B cell (primary cell): ENCODE data around the gene H19. TPM values are rescaled to one million over a fixed set of nuclear protein-coding genes. Genes with fewer than 3 reads are reported as not detected.
A peak's percentile ranks its signal among the peaks of the same experiment; 100 is the strongest.

Experiments used
- ATAC-seq: fragments of 200-7000 bp; cut with Tn5 transposase; one replicate; pipeline ENCODE4 v1.10.0; 2021; ENCODE audit warnings: low read depth, mild to moderate bottlenecking, moderate number of reproducible peaks, moderate library complexity
- CTCF ChIA-PET: fragments of 350-600 bp; sonication (Branson Sonifier 250); formaldehyde crosslinking; loops from one replicate; lab custom pipeline; 2021; ENCODE audit warnings: antibody characterized with exemption, inconsistent platforms; lab: Charles Lee
- POLR2A ChIA-PET: fragments of 350-600 bp; sonication (Branson Sonifier 250); formaldehyde crosslinking; loops from one replicate; lab custom pipeline; 2021; ENCODE audit warnings: antibody characterized with exemption; lab: Charles Lee
- DNase-seq: peaks from one replicate; pipeline ENCODE4 v3.0.0; 2013
- H2AFZ ChIP-seq: 2 replicates; pipeline ENCODE4 v1.6.1; 2012; ENCODE audit warnings: mild to moderate bottlenecking, low read depth, low read length; ENCODE audit not compliant: insufficient read depth, poor library complexity, severe bottlenecking
- H3K27ac ChIP-seq, 2 donors: 1 replicate in 1 of 2; 2 replicates in 1 of 2; pipeline ENCODE4 v1.5.1; 2012 to 2013; ENCODE audit warnings: low read length in 2 of 2, mild to moderate bottlenecking in 2 of 2, moderate library complexity in 1 of 2
- H3K27me3 ChIP-seq, 4 experiments: fragments of 200-600 bp in 1 of 4; sonication (generic) in 1 of 4; replicated peaks in 1 of 4; 1 replicate in 2 of 4; 2 replicates in 2 of 4; pipeline versions ENCODE4 v1.6.1 to v1.7.0; 2013 to 2016; ENCODE audit warnings: low read length in 3 of 4, mild to moderate bottlenecking in 2 of 4, mixed read lengths in 1 of 4, moderate library complexity in 1 of 4; ENCODE audit not compliant: insufficient read depth in 4 of 4, control insufficient read depth in 3 of 4; ENCODE audit errors: control extremely low read depth in 1 of 4
- H3K36me3 ChIP-seq, 2 experiments: replicated peaks in 1 of 2; 1 replicate in 1 of 2; 2 replicates in 1 of 2; pipeline versions ENCODE4 v1.6.1 to v1.7.1; 2013; ENCODE audit warnings: low read length in 1 of 2; ENCODE audit not compliant: insufficient read depth in 2 of 2, control insufficient read depth in 1 of 2; ENCODE audit errors: control extremely low read depth in 1 of 2, extremely low read depth in 1 of 2
- H3K4me1 ChIP-seq, 2 donors: fragments of 200-600 bp in 1 of 2; sonication (generic) in 1 of 2; 1 replicate in 1 of 2; 2 replicates in 1 of 2; pipeline versions ENCODE4 v1.5.1 to v1.6.1; 2013 to 2017; ENCODE audit warnings: low read length in 2 of 2; ENCODE audit not compliant: control insufficient read depth in 2 of 2, insufficient read depth in 2 of 2
- H3K4me2 ChIP-seq: replicated peaks from 2 replicates; pipeline ENCODE3; 2012; ENCODE audit warnings: mild to moderate bottlenecking, low read depth, low read length; ENCODE audit not compliant: poor library complexity, severe bottlenecking
- H3K4me3 ChIP-seq, 5 experiments: fragments of 200-600 bp in 1 of 5; sonication (generic) in 1 of 5; 1 replicate in 3 of 5; 2 replicates in 2 of 5; pipeline versions ENCODE4 v1.5.1 to v1.7.0; 2011 to 2016; ENCODE audit warnings: low read length in 4 of 5, mild to moderate bottlenecking in 4 of 5, low read depth in 2 of 5, control low read depth in 1 of 5, moderate library complexity in 1 of 5; ENCODE audit not compliant: insufficient read depth in 1 of 5; ENCODE audit errors: control extremely low read depth in 1 of 5, extremely low read depth in 1 of 5
- H3K79me2 ChIP-seq: fragments of 200-600 bp; sonication (generic); one replicate; pipeline ENCODE4 v1.6.0; 2016; ENCODE audit warnings: low read length; ENCODE audit not compliant: control insufficient read depth, insufficient read depth
- H3K9ac ChIP-seq: fragments of 200-600 bp; sonication (generic); 2 replicates; pipeline ENCODE4 v1.6.1; 2017; ENCODE audit warnings: mild to moderate bottlenecking, low read length, moderate library complexity
- H3K9me3 ChIP-seq, 3 donors: one replicate each; pipeline versions ENCODE4 v1.6.1 to v1.7.1; 2013; ENCODE audit warnings: low read length in 2 of 3; ENCODE audit not compliant: control insufficient read depth in 2 of 3, insufficient read depth in 1 of 3; ENCODE audit errors: control extremely low read depth in 1 of 3
- H4K20me1 ChIP-seq: 2 replicates; pipeline ENCODE4 v1.6.0; 2012; ENCODE audit warnings: mild to moderate bottlenecking, low read length; ENCODE audit not compliant: insufficient read depth, control insufficient read depth, poor library complexity, severe bottlenecking
- H3K27ac Mint-ChIP-seq: one replicate; pipeline ENCODE4 v1.8.0; 2021; ENCODE audit warnings: mixed read lengths
- H3K27me3 Mint-ChIP-seq: one replicate; pipeline ENCODE4 v1.8.0; 2021; ENCODE audit warnings: mixed read lengths
- H3K4me1 Mint-ChIP-seq: one replicate; pipeline ENCODE4 v1.8.0; 2021; ENCODE audit warnings: mixed read lengths
- H3K4me3 Mint-ChIP-seq: one replicate; pipeline ENCODE4 v1.8.0; 2021; ENCODE audit warnings: mixed read lengths
- H3K9me3 Mint-ChIP-seq: one replicate; pipeline ENCODE4 v1.8.0; 2022; ENCODE audit warnings: mixed read lengths; ENCODE audit not compliant: insufficient read depth
- CTCF ChIP-seq: fragments of 200-600 bp; IDR thresholded peaks from one replicate; pipeline ENCODE4 v1.8.0; 2022; ENCODE audit warnings: antibody characterized with exemption, mild to moderate bottlenecking
- EZH2 ChIP-seq: IDR thresholded peaks from 2 replicates; pipeline ENCODE4 v1.6.1; 2012; ENCODE audit warnings: borderline replicate concordance, low read depth, mild to moderate bottlenecking, moderate library complexity, low read length; ENCODE audit not compliant: insufficient read depth, poor library complexity, severe bottlenecking
- WGBS: methylation state at CpG from one replicate; pipeline ENCODE4 v1.1.5; 2013; ENCODE audit warnings: missing lambda C conversion rate; ENCODE audit not compliant: insufficient coverage; 5-methylcytosine and 5-hydroxymethylcytosine counted together
- intact Hi-C: fragments of 100-400 bp; cut with micrococcal nuclease; formaldehyde crosslinking; loops from one replicate; pipeline ENCODE4 v1.10.0; 2022
- polyA plus RNA-seq: library from polyadenylated mRNA; depleted of rRNA; stranded (reverse); fragments of >200 nt; gene quantifications from 2 replicates; pipeline ENCODE4 v1.2.3, GENCODE V29; 2012
- total RNA-seq, 2 donors: library from RNA; stranded (reverse); fragments of 120-200 nt in 1 of 2; gene quantifications; 1 replicate in 1 of 2; 2 replicates in 1 of 2; pipeline versions ENCODE4 v1.2.3 to v1.2.4, GENCODE V29; 2013 to 2022

H19 gene
- total and polyA plus RNA-seq, 2 donors (not counting 1 experiment from before 2014, with no cell fraction given), result not detected

GRCh38 chr11:1979607-1980006 is 18.0 kb downstream of the H19 start:
- H3K36me3 ChIP-seq, result no peaks in the 10 kb centered on the region
- no peaks in the 10 kb centered on the region for H3K27me3 Mint-ChIP-seq
- DNase-seq, result no peak
- H2AFZ ChIP-seq, result no peak overlapping the region
- no peak for ATAC-seq
- H3K4me2 ChIP-seq, result no peak overlapping the region
- TF ChIP-seq CTCF, result no peak
- no peak for TF ChIP-seq EZH2
- intact Hi-C loops, result no loop called here
- H3K9me3 Mint-ChIP-seq, result no peaks in the 10 kb centered on the region
- H3K4me1 ChIP-seq, result no peaks in the 10 kb centered on the region
- ChIA-PET POLR2A (no interaction called here), CTCF (no interaction called here)
- no peaks in the 10 kb centered on the region for H3K27me3 ChIP-seq
- H3K27ac Mint-ChIP-seq, result no peak overlapping the region
- no peaks in the 10 kb centered on the region for H3K79me2 ChIP-seq
- no peaks in the 10 kb centered on the region for H4K20me1 ChIP-seq
- H3K27ac ChIP-seq, result no peak overlapping the region
- H3K4me3 ChIP-seq, result no peak overlapping the region
- no CpG with 5 or more reads among the region's 11 CpGs for WGBS
- no peaks in the 10 kb centered on the region for H3K9me3 ChIP-seq
- no peak overlapping the region for H3K9ac ChIP-seq
- no peaks in the 10 kb centered on the region for H3K4me1 Mint-ChIP-seq
- H3K4me3 Mint-ChIP-seq, result no peak overlapping the region

GRCh38 chr11:1978720-1979473 is 18.7 kb downstream of the H19 start:
- no peaks in the 10 kb centered on the region for H4K20me1 ChIP-seq
- no peak overlapping the region for H2AFZ ChIP-seq
- DNase-seq, result no peak
- no peaks in the 10 kb centered on the region for H3K36me3 ChIP-seq
- Mint-ChIP-seq H3K27ac (no peak overlapping the region), H3K27me3 (no peaks in the 10 kb centered on the region), H3K4me3 (no peak overlapping the region), H3K9me3 (no peaks in the 10 kb centered on the region), H3K4me1 (no peaks in the 10 kb centered on the region)
- TF ChIP-seq CTCF, result no peak
- TF ChIP-seq EZH2, result no peak
- H3K27ac ChIP-seq, result no peak overlapping the region
- H3K4me1 ChIP-seq, result no peaks in the 10 kb centered on the region
- intact Hi-C loops, result no loop called here
- no CpG with 5 or more reads among the region's 26 CpGs for WGBS
- H3K4me2 ChIP-seq, result no peak overlapping the region
- POLR2A ChIA-PET, result no interaction called here
- peak; percentile 10 for ATAC-seq
- H3K9ac ChIP-seq, result no peak overlapping the region
- no peaks in the 10 kb centered on the region for H3K79me2 ChIP-seq
- no peak overlapping the region for H3K4me3 ChIP-seq
- no peaks in the 10 kb centered on the region for H3K27me3 ChIP-seq
- CTCF ChIA-PET, result no interaction called here
- H3K9me3 ChIP-seq, result no peaks in the 10 kb centered on the region
